ENCODE results near the gene RNASEL. TPM values are rescaled to one million over a fixed set of nuclear protein-coding genes. Genes with fewer than 3 reads are reported as not detected.

The RNASEL gene
- total RNA-seq, 1 donor from 2014 or later, result 4.2 TPM

DNA sequence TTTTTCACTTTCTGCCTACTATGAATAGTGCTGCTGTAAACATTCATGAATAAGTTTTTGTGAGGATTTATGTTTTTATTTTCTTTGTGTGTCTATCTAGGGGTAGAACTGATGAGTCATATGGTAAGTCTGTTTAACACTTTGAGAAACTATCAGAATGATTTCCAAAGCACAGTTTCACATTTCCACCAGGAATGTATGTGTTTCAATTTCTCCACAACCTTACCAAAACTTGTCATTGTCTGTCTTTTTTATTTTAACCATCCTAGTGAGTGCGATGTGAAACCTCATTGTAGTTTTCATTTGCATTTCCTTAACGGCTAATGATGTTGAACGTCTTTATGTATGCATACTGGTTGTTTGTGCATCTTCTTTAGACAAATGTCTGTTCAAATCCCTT, 23.5 kb downstream of the RNASEL start:
- H3K4me3 ChIP-seq (ENCODE audit: low read length in 3 of 3), result no peak overlapping the region

GRCh38 chr1:182564406-182565004, 24.6 kb downstream of the RNASEL start:
- no peak overlapping the region for H3K9ac ChIP-seq (ENCODE audit: low read depth in 1 of 3, low read length in 3 of 3)
- no peaks in the 10 kb centered on the region for H3K36me3 ChIP-seq (ENCODE audit: control insufficient read depth in 3 of 3, insufficient read depth in 3 of 3, low read length in 3 of 3)
- H3K27me3 ChIP-seq (ENCODE audit: control insufficient read depth in 3 of 3, insufficient read depth in 3 of 3, low read length in 3 of 3), result no peaks in the 10 kb centered on the region
- H3K4me3 ChIP-seq (ENCODE audit: low read length in 3 of 3), result no peak overlapping the region
- H3K9me3 ChIP-seq (ENCODE audit: control insufficient read depth in 3 of 3, low read length in 3 of 3), result no peaks in the 10 kb centered on the region
- H3K27ac ChIP-seq (ENCODE audit: low read depth, low read length), result no peak overlapping the region
- no peaks in the 10 kb centered on the region for H3K4me1 ChIP-seq (ENCODE audit: control insufficient read depth in 3 of 3, insufficient read depth in 3 of 3, low read length in 3 of 3)

More for the DNA sequence above, 23.5 kb downstream of the RNASEL start:
- H3K4me1 ChIP-seq (ENCODE audit: control insufficient read depth in 3 of 3, insufficient read depth in 3 of 3, low read length in 3 of 3), result no peaks in the 10 kb centered on the region
- H3K9me3 ChIP-seq (ENCODE audit: control insufficient read depth in 3 of 3, low read length in 3 of 3), result no peaks in the 10 kb centered on the region
- no peak overlapping the region for H3K9ac ChIP-seq (ENCODE audit: low read depth in 1 of 3, low read length in 3 of 3)
- H3K27me3 ChIP-seq (ENCODE audit: control insufficient read depth in 3 of 3, insufficient read depth in 3 of 3, low read length in 3 of 3), result no peaks in the 10 kb centered on the region
- no peaks in the 10 kb centered on the region for H3K36me3 ChIP-seq (ENCODE audit: control insufficient read depth in 3 of 3, insufficient read depth in 3 of 3, low read length in 3 of 3)
- no peak overlapping the region for H3K27ac ChIP-seq (ENCODE audit: low read depth, low read length)

GRCh38 chr1:182563095-182563494, 26.0 kb downstream of the RNASEL start:
- Histone ChIP-seq H3K4me3 (ENCODE audit: low read length in 3 of 3) (no peak overlapping the region), H3K9me3 (ENCODE audit: control insufficient read depth in 3 of 3, low read length in 3 of 3) (no peaks in the 10 kb centered on the region), H3K9ac (ENCODE audit: low read depth in 1 of 3, low read length in 3 of 3) (no peak overlapping the region), H3K27me3 (ENCODE audit: control insufficient read depth in 3 of 3, insufficient read depth in 3 of 3, low read length in 3 of 3) (no peaks in the 10 kb centered on the region), H3K27ac (ENCODE audit: low read depth, low read length) (no peak overlapping the region), H3K36me3 (ENCODE audit: control insufficient read depth in 3 of 3, insufficient read depth in 3 of 3, low read length in 3 of 3) (no peaks in the 10 kb centered on the region), H3K4me1 (ENCODE audit: control insufficient read depth in 3 of 3, insufficient read depth in 3 of 3, low read length in 3 of 3) (no peaks in the 10 kb centered on the region)

- no peaks in the 10 kb centered on the region for H3K27me3 ChIP-seq (ENCODE audit: control insufficient read depth in 3 of 3, insufficient read depth in 3 of 3, low read length in 3 of 3)
- no peak overlapping the region for H3K27ac ChIP-seq (ENCODE audit: low read depth, low read length)
- H3K9me3 ChIP-seq (ENCODE audit: control insufficient read depth in 3 of 3, low read length in 3 of 3), result no peaks in the 10 kb centered on the region
- H3K36me3 ChIP-seq (ENCODE audit: control insufficient read depth in 3 of 3, insufficient read depth in 3 of 3, low read length in 3 of 3), result no peaks in the 10 kb centered on the region
- H3K9ac ChIP-seq (ENCODE audit: low read depth in 1 of 3, low read length in 3 of 3), result no peak overlapping the region
- no peak overlapping the region for H3K4me3 ChIP-seq (ENCODE audit: low read length in 3 of 3)
- H3K4me1 ChIP-seq (ENCODE audit: control insufficient read depth in 3 of 3, insufficient read depth in 3 of 3, low read length in 3 of 3), result no peaks in the 10 kb centered on the region
These were observed 27.6 kb downstream of the RNASEL start for GRCh38 chr1:182561456-182561855.

DNA sequence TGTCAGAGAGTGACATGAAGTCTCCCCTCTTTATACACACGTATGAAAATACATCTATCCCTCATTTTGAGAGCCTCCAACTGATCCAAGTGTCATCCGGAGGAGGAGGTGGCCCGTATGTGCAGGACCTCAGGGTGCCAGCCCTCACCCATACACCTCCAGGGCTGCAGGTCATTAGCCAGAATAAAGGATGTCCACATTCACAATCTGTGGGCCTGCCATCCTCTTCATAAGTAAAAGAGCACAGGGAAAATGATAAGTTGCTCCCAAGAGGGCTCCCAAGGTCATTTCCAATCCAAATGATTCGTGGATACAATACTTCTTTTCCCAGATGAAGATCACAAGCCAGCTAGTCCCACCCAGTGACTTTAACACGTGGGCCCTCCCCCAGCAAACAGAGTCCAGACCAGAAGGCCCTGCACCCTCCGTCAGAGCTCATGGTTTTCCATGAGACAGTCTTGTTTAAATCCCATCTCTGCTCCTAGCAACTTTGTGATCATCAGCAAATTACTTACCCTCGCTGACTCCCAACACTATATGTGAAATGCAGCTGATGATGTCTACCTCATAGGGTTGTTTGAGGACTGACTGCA, 28.6 kb downstream of the RNASEL start:
- no peak overlapping the region for H3K9ac ChIP-seq (ENCODE audit: low read depth in 1 of 3, low read length in 3 of 3)
- peaks cover 0 to 4% (median 0%) of the 10 kb centered on the region in 3 donors for H3K4me1 ChIP-seq (ENCODE audit: control insufficient read depth in 3 of 3, insufficient read depth in 3 of 3, low read length in 3 of 3)
- no peaks in the 10 kb centered on the region for H3K27me3 ChIP-seq (ENCODE audit: control insufficient read depth in 3 of 3, insufficient read depth in 3 of 3, low read length in 3 of 3)
- no peak overlapping the region for H3K27ac ChIP-seq (ENCODE audit: low read depth, low read length)
- no peaks in the 10 kb centered on the region for H3K36me3 ChIP-seq (ENCODE audit: control insufficient read depth in 3 of 3, insufficient read depth in 3 of 3, low read length in 3 of 3)
- no peak overlapping the region for H3K4me3 ChIP-seq (ENCODE audit: low read length in 3 of 3)
- H3K9me3 ChIP-seq (ENCODE audit: control insufficient read depth in 3 of 3, low read length in 3 of 3), result no peaks in the 10 kb centered on the region

- Histone ChIP-seq H3K4me3 (ENCODE audit: low read length in 3 of 3) (no peak overlapping the region), H3K27ac (ENCODE audit: low read depth, low read length) (no peak overlapping the region), H3K27me3 (ENCODE audit: control insufficient read depth in 3 of 3, insufficient read depth in 3 of 3, low read length in 3 of 3) (no peaks in the 10 kb centered on the region), H3K9ac (ENCODE audit: low read depth in 1 of 3, low read length in 3 of 3) (no peak overlapping the region), H3K4me1 (ENCODE audit: control insufficient read depth in 3 of 3, insufficient read depth in 3 of 3, low read length in 3 of 3) (peaks cover 0 to 6% (median 0%) of the 10 kb centered on the region in 3 donors), H3K36me3 (ENCODE audit: control insufficient read depth in 3 of 3, insufficient read depth in 3 of 3, low read length in 3 of 3) (no peaks in the 10 kb centered on the region), H3K9me3 (ENCODE audit: control insufficient read depth in 3 of 3, low read length in 3 of 3) (peaks cover 0 to 7% (median 5%) of the 10 kb centered on the region in 3 donors)
These were observed 32.8 kb downstream of the RNASEL start for GRCh38 chr1:182556279-182556678.

DNA sequence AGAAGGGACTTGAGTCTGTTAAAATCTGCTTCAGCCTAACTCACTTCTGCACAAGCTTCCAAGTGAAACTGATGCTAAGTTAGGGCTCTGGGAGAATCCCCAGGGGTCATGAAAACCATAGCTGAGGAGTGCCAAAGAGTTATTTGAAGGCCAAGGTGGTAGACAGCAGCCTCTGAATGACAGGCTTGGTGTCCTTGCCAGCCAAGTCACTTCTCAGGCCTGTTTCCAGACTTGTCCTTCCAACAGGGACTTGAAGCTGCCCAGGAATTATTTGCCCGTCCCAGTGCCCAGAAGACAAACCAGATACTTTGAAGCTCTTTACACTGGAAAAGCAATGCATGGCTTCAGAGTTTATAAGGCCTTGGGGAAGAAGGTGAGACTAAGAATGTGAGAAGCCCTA, 33.6 kb downstream of the RNASEL start:
- no peaks in the 10 kb centered on the region for H3K36me3 ChIP-seq (ENCODE audit: control insufficient read depth in 3 of 3, insufficient read depth in 3 of 3, low read length in 3 of 3)
- no peak overlapping the region for H3K27ac ChIP-seq (ENCODE audit: low read depth, low read length)
- H3K4me1 ChIP-seq (ENCODE audit: control insufficient read depth in 3 of 3, insufficient read depth in 3 of 3, low read length in 3 of 3), result peaks cover 0 to 6% (median 0%) of the 10 kb centered on the region in 3 donors
- no peak overlapping the region for H3K9ac ChIP-seq (ENCODE audit: low read depth in 1 of 3, low read length in 3 of 3)
- H3K27me3 ChIP-seq (ENCODE audit: control insufficient read depth in 3 of 3, insufficient read depth in 3 of 3, low read length in 3 of 3), result no peaks in the 10 kb centered on the region
- H3K9me3 ChIP-seq (ENCODE audit: control insufficient read depth in 3 of 3, low read length in 3 of 3), result peaks cover 0 to 7% (median 5%) of the 10 kb centered on the region in 3 donors
- no peak overlapping the region for H3K4me3 ChIP-seq (ENCODE audit: low read length in 3 of 3)

DNA sequence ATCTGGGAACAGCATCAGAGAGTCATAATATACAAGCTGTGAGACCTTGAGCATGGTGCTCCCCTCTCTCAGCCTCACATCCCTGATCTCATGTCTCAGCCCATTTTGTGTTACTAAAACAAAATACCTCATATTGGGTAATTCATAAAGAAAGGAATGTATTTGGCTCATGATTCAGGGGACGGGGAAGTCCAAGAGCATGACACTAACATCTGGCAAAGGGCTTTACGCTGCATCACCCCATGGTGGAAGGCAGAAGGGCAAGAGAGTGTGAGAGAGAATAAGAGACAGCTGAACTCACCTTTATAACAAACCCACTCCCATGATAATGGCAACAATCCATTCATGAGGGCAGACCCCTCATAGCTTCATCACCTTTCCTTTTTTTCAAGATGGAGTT, 36.5 kb downstream of the RNASEL start:
- Histone ChIP-seq H3K36me3 (ENCODE audit: control insufficient read depth in 3 of 3, insufficient read depth in 3 of 3, low read length in 3 of 3) (no peaks in the 10 kb centered on the region), H3K27me3 (ENCODE audit: control insufficient read depth in 3 of 3, insufficient read depth in 3 of 3, low read length in 3 of 3) (no peaks in the 10 kb centered on the region), H3K27ac (ENCODE audit: low read depth, low read length) (no peak overlapping the region), H3K4me3 (ENCODE audit: low read length in 3 of 3) (no peak overlapping the region), H3K4me1 (ENCODE audit: control insufficient read depth in 3 of 3, insufficient read depth in 3 of 3, low read length in 3 of 3) (peaks cover 0 to 6% (median 0%) of the 10 kb centered on the region in 3 donors), H3K9me3 (ENCODE audit: control insufficient read depth in 3 of 3, low read length in 3 of 3) (peaks cover 0 to 7% (median 5%) of the 10 kb centered on the region in 3 donors), H3K9ac (ENCODE audit: low read depth in 1 of 3, low read length in 3 of 3) (no peak overlapping the region)

DNA sequence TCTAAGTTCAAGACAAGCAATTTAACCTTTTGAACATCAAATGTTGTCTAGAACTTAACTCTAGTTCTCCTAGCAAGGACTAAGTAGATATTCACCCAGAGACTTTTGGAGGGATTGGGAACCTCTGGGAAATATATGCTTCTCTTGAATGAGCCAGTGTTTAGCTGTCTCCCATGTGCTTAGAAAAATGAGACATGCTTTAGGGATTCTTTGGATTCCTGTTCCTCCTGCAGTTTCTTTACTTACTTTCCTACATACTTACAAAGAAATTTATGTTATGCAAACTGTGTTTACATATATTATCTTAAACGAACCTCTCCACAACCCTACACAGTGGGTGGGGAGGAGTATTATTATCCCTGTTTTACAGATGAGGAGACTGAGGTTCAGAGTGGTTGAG, 39.2 kb downstream of the RNASEL start:
- H3K4me1 ChIP-seq (ENCODE audit: control insufficient read depth in 3 of 3, insufficient read depth in 3 of 3, low read length in 3 of 3), result no peaks in the 10 kb centered on the region

DNA sequence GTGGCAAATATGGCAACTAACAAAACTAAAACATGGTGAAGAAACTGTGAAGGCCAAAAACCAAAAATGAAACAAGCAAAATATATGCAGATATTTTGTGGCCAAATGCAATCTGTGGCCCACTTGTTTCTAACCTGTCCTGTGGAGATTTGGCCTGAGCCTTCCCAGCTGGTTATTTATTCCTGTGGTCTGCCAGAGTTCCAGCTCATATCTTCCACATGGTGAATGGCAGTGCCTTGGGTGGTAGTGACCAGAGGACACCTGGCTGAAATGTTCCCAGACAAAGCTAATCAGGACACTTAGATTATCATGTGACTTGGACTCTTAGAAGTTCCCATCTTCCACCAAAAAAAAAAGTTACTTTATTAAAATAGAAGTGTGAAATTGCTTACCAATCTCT, 39.7 kb downstream of the RNASEL start:
- Histone ChIP-seq H3K4me1 (ENCODE audit: control insufficient read depth in 3 of 3, insufficient read depth in 3 of 3, low read length in 3 of 3) (no peaks in the 10 kb centered on the region), H3K4me3 (ENCODE audit: low read length in 3 of 3) (no peak overlapping the region), H3K36me3 (ENCODE audit: control insufficient read depth in 3 of 3, insufficient read depth in 3 of 3, low read length in 3 of 3) (no peaks in the 10 kb centered on the region), H3K9me3 (ENCODE audit: control insufficient read depth in 3 of 3, low read length in 3 of 3) (peaks cover 0 to 7% (median 5%) of the 10 kb centered on the region in 3 donors), H3K9ac (ENCODE audit: low read depth in 1 of 3, low read length in 3 of 3) (no peak overlapping the region), H3K27ac (ENCODE audit: low read depth, low read length) (no peak overlapping the region), H3K27me3 (ENCODE audit: control insufficient read depth in 3 of 3, insufficient read depth in 3 of 3, low read length in 3 of 3) (no peaks in the 10 kb centered on the region)

More for the DNA sequence above, 39.2 kb downstream of the RNASEL start:
- no peak overlapping the region for H3K27ac ChIP-seq (ENCODE audit: low read depth, low read length)
- no peaks in the 10 kb centered on the region for H3K27me3 ChIP-seq (ENCODE audit: control insufficient read depth in 3 of 3, insufficient read depth in 3 of 3, low read length in 3 of 3)
- H3K4me3 ChIP-seq (ENCODE audit: low read length in 3 of 3), result no peak overlapping the region
- H3K36me3 ChIP-seq (ENCODE audit: control insufficient read depth in 3 of 3, insufficient read depth in 3 of 3, low read length in 3 of 3), result no peaks in the 10 kb centered on the region
- H3K9me3 ChIP-seq (ENCODE audit: control insufficient read depth in 3 of 3, low read length in 3 of 3), result peaks cover 0 to 7% (median 5%) of the 10 kb centered on the region in 3 donors
- no peak overlapping the region for H3K9ac ChIP-seq (ENCODE audit: low read depth in 1 of 3, low read length in 3 of 3)
